ENCODE data around the gene CCL16. TPM values are rescaled to one million over a fixed set of nuclear protein-coding genes. Genes with fewer than 3 reads are reported as not detected.
"Not testable (repeated sequence)": the region's sequence is repeated elsewhere in the genome, so short reads cannot be mapped to it uniquely, and the experiment has no call there.

Gene CCL16
- total RNA-seq, 1 donor from 2014 or later: 0.50 TPM

GRCh38 chr17:36017799-36018198 lies 36.5 kb upstream of the CCL16 start, which contains the start of gene CCL23:
Gene CCL23, minus strand, starts transcription at chr17:36017972. Its CDS starts 75 bp downstream, at chr17:36017897.
- DNase-seq: no peak
- Histone ChIP-seq H3K27me3 (ENCODE audit: low read depth) (no peaks in the 10 kb centered on the region), H3K4me1 (peaks cover 12% of the 10 kb centered on the region), H3K9me3 (no peaks in the 10 kb centered on the region), H3K4me3 (no peak within 1 kb of the TSS), H3K36me3 (no peaks in the 10 kb centered on the region), H3K27ac (no peak within 1 kb of the TSS)
- ATAC-seq: peak; percentile 41 to 44
- TF ChIP-seq CTCF (IDR thresholded peaks at IDR 0.05): no peak
- intact Hi-C loops (cut with DNase I): no loop called here

- Histone ChIP-seq H3K36me3 (no peaks in the 10 kb centered on the region), H3K4me1 (peaks cover 12% of the 10 kb centered on the region), H3K4me3 (no peak overlapping the region), H3K27ac (no peak overlapping the region), H3K27me3 (ENCODE audit: low read depth) (no peaks in the 10 kb centered on the region), H3K9me3 (no peaks in the 10 kb centered on the region)
- no peak for TF ChIP-seq CTCF (IDR thresholded peaks at IDR 0.05)
- ATAC-seq (no peak), DNase-seq (no peak)
- intact Hi-C loops (cut with DNase I): no loop called here
Measured at GRCh38 chr17:36016555-36016954, 35.3 kb upstream of the CCL16 start.

GRCh38 chr17:36015895-36016294 lies 34.6 kb upstream of the CCL16 start:
- H3K4me3 ChIP-seq; H3K27ac ChIP-seq; DNase-seq; H3K9me3 ChIP-seq; ATAC-seq; H3K27me3 ChIP-seq (ENCODE audit: low read depth); intact Hi-C loops (cut with DNase I); H3K36me3 ChIP-seq: not testable (repeated sequence)
- H3K4me1 ChIP-seq: peaks cover 12% of the 10 kb centered on the region

- Histone ChIP-seq H3K36me3 (no peaks in the 10 kb centered on the region), H3K4me1 (peaks cover 12% of the 10 kb centered on the region), H3K9me3 (no peaks in the 10 kb centered on the region), H3K4me3 (no peak overlapping the region), H3K27me3 (ENCODE audit: low read depth) (no peaks in the 10 kb centered on the region), H3K27ac (no peak overlapping the region)
- TF ChIP-seq CTCF (IDR thresholded peaks at IDR 0.05): no peak
- intact Hi-C loops (cut with DNase I): no loop called here
- DNase-seq (no peak), ATAC-seq (no peak)
Measured at GRCh38 chr17:36014946-36015345, 33.6 kb upstream of the CCL16 start.

- no peaks in the 10 kb centered on the region for H3K27me3 ChIP-seq (ENCODE audit: low read depth)
- H3K36me3 ChIP-seq: no peaks in the 10 kb centered on the region
- intact Hi-C loops (cut with DNase I): no loop called here
- peaks cover 5% of the 10 kb centered on the region for H3K9me3 ChIP-seq
- H3K4me3 ChIP-seq: no peak overlapping the region
- no peaks in the 10 kb centered on the region for H3K4me1 ChIP-seq
- H3K27ac ChIP-seq: no peak overlapping the region
- no peak for TF ChIP-seq CTCF (IDR thresholded peaks at IDR 0.05)
- ATAC-seq (no peak), DNase-seq (no peak)
Measured at GRCh38 chr17:36011201-36011600, 29.9 kb upstream of the CCL16 start.

GRCh38 chr17:36008998-36009665 lies 27.8 kb upstream of the CCL16 start:
- intact Hi-C loops (cut with DNase I): no loop called here
- ATAC-seq: peak in 1 of 2 donors; percentile 13
- no peak for DNase-seq
- Histone ChIP-seq H3K9me3 (peaks cover 5% of the 10 kb centered on the region), H3K36me3 (no peaks in the 10 kb centered on the region), H3K27ac (no peak overlapping the region), H3K4me1 (no peaks in the 10 kb centered on the region), H3K4me3 (no peak overlapping the region), H3K27me3 (ENCODE audit: low read depth) (no peaks in the 10 kb centered on the region)
- peak; percentile 29 for TF ChIP-seq CTCF (IDR thresholded peaks at IDR 0.05)

All from lower lobe of right lung (tissue), 2 donors.